ENCODE results near the gene DGKI. TPM values are rescaled to one million over a fixed set of nuclear protein-coding genes. Genes with fewer than 3 reads are reported as not detected.

Gene DGKI
- total RNA-seq, 1 experiment from 2014 or later, result 0.15 TPM

DNA sequence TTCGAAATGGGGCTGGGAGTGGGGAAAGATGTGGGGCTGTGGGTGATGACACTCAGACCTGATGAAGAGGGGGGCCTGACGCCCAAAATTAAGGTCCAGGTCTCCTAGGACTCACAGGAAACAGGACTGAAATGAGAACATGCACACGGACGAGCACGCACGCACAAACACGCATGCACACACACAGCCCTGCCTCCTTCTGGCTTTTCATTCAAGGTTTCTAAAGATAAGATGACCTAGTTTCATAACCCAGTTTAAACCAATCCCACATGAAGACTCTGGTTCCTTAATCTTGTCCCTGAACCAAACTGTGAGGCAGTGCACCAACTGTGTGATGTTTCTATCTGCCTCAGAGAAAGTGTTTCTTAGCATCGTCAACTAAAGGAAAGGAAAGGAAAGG lies 162.0 kb downstream of the DGKI start:
- Histone ChIP-seq H3K9ac (ENCODE audit: low read length) (no peak overlapping the region), H4K20me1 (ENCODE audit: insufficient read depth) (no peaks in the 10 kb centered on the region), H3K9me3 (ENCODE audit: control insufficient read depth in 1 of 2, insufficient read depth in 1 of 2, low read depth in 1 of 2, low read length in 2 of 2) (no peaks in the 10 kb centered on the region), H3K9me2 (ENCODE audit: insufficient read depth) (no peaks in the 10 kb centered on the region), H2AFZ (ENCODE audit: low read depth, low read length, poor library complexity, severe bottlenecking) (no peak overlapping the region), H3K4me3 (replicated peaks in 1 of 2; ENCODE audit: low read depth in 1 of 2, low read length in 2 of 2) (no peak overlapping the region), H3K79me2 (ENCODE audit: insufficient read depth, low read length) (no peaks in the 10 kb centered on the region), H3K4me1 (ENCODE audit: control insufficient read depth in 1 of 2, insufficient read depth in 2 of 2, low read length in 2 of 2) (no peaks in the 10 kb centered on the region), H3K27me3 (ENCODE audit: insufficient read depth, low read length) (peaks cover 39% of the 10 kb centered on the region), H3K36me3 (ENCODE audit: control insufficient read depth in 1 of 2, insufficient read depth in 2 of 2, low read length in 2 of 2) (no peaks in the 10 kb centered on the region), H3K27ac (ENCODE audit: low read depth, low read length) (no peak overlapping the region), H3K4me2 (ENCODE audit: low read length) (no peak overlapping the region)
- ChIA-PET POLR2A (no interaction called here), CTCF (no interaction called here), RAD21 (ENCODE audit: low non-redundant PET in 1 of 2, low total read pairs in 2 of 2, uncharacterized antibody in 2 of 2, unreplicated experiment in 2 of 2) (no interaction called here)
- no peak for DNase-seq (ENCODE audit: low read depth, low spot score)
- no TSS peak for BruUV-seq (replicated peaks)
- TF ChIP-seq CEBPB (IDR thresholded peaks at IDR 0.05; ENCODE audit: low read depth) (no peak), EGR1 (IDR thresholded peaks at IDR 0.05; ENCODE audit: low read depth) (no peak), SRF (IDR thresholded peaks at IDR 0.05; ENCODE audit: low read depth) (no peak), TCF7L2 (IDR thresholded peaks at IDR 0.05; ENCODE audit: borderline replicate concordance, extremely low read depth, insufficient read depth, insufficient read length) (no peak), ELF1 (IDR thresholded peaks at IDR 0.05; ENCODE audit: borderline replicate concordance, low read depth) (no peak), POLR2AphosphoS5 (IDR thresholded peaks at IDR 0.05; ENCODE audit: low read depth, low read length) (no peak), ZFX (IDR thresholded peaks at IDR 0.05) (no peak), YY1 (IDR thresholded peaks at IDR 0.05; ENCODE audit: extremely low read depth, insufficient replicate concordance, low read depth, low read length) (no peak), CBX3 (IDR thresholded peaks at IDR 0.05; ENCODE audit: low read depth) (no peak), POLR2A (IDR thresholded peaks at IDR 0.05; ENCODE audit: borderline replicate concordance, extremely low read depth, insufficient read depth, insufficient read length) (no peak), EZH2phosphoT487 (IDR thresholded peaks at IDR 0.05; ENCODE audit: borderline replicate concordance) (no peak), EZH2 (IDR thresholded peaks at IDR 0.05) (no peak)
- TF ChIP-seq, protein P1, sequence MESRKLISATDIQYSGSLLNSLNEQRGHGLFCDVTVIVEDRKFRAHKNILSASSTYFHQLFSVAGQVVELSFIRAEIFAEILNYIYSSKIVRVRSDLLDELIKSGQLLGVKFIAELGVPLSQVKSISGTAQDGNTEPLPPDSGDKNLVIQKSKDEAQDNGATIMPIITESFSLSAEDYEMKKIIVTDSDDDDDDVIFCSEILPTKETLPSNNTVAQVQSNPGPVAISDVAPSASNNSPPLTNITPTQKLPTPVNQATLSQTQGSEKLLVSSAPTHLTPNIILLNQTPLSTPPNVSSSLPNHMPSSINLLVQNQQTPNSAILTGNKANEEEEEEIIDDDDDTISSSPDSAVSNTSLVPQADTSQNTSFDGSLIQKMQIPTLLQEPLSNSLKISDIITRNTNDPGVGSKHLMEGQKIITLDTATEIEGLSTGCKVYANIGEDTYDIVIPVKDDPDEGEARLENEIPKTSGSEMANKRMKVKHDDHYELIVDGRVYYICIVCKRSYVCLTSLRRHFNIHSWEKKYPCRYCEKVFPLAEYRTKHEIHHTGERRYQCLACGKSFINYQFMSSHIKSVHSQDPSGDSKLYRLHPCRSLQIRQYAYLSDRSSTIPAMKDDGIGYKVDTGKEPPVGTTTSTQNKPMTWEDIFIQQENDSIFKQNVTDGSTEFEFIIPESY (IDR thresholded peaks at IDR 0.05; ENCODE audit: extremely low read depth, insufficient replicate concordance, low read length), result no peak
- TF ChIP-seq, protein P2, sequence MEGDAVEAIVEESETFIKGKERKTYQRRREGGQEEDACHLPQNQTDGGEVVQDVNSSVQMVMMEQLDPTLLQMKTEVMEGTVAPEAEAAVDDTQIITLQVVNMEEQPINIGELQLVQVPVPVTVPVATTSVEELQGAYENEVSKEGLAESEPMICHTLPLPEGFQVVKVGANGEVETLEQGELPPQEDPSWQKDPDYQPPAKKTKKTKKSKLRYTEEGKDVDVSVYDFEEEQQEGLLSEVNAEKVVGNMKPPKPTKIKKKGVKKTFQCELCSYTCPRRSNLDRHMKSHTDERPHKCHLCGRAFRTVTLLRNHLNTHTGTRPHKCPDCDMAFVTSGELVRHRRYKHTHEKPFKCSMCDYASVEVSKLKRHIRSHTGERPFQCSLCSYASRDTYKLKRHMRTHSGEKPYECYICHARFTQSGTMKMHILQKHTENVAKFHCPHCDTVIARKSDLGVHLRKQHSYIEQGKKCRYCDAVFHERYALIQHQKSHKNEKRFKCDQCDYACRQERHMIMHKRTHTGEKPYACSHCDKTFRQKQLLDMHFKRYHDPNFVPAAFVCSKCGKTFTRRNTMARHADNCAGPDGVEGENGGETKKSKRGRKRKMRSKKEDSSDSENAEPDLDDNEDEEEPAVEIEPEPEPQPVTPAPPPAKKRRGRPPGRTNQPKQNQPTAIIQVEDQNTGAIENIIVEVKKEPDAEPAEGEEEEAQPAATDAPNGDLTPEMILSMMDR (IDR thresholded peaks at IDR 0.05 in 2 of 3, conservative IDR thresholded peaks at IDR 0.05 in 1 of 3; ENCODE audit: borderline replicate concordance in 1 of 3, insufficient read depth in 1 of 3, low read depth in 2 of 3, low read length in 2 of 3), result no peak
- TF ChIP-seq, protein P3, sequence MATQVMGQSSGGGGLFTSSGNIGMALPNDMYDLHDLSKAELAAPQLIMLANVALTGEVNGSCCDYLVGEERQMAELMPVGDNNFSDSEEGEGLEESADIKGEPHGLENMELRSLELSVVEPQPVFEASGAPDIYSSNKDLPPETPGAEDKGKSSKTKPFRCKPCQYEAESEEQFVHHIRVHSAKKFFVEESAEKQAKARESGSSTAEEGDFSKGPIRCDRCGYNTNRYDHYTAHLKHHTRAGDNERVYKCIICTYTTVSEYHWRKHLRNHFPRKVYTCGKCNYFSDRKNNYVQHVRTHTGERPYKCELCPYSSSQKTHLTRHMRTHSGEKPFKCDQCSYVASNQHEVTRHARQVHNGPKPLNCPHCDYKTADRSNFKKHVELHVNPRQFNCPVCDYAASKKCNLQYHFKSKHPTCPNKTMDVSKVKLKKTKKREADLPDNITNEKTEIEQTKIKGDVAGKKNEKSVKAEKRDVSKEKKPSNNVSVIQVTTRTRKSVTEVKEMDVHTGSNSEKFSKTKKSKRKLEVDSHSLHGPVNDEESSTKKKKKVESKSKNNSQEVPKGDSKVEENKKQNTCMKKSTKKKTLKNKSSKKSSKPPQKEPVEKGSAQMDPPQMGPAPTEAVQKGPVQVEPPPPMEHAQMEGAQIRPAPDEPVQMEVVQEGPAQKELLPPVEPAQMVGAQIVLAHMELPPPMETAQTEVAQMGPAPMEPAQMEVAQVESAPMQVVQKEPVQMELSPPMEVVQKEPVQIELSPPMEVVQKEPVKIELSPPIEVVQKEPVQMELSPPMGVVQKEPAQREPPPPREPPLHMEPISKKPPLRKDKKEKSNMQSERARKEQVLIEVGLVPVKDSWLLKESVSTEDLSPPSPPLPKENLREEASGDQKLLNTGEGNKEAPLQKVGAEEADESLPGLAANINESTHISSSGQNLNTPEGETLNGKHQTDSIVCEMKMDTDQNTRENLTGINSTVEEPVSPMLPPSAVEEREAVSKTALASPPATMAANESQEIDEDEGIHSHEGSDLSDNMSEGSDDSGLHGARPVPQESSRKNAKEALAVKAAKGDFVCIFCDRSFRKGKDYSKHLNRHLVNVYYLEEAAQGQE (IDR thresholded peaks at IDR 0.05; ENCODE audit: low read depth), result no peak
- intact Hi-C loops (cut with micrococcal nuclease), result no loop called here
- ATAC-seq, result no peak

All from HCT116 (cell line).